Mucosa of stomach (tissue), 1 donor: ENCODE data around the gene ASMT.
"Not testable (repeated sequence)": the region's sequence is repeated elsewhere in the genome, so short reads cannot be mapped to it uniquely, and the experiment has no call there.

Source experiments
- H3K27me3 ChIP-seq: one replicate; pipeline ENCODE4 v1.7.0; 2013; ENCODE audit warnings: mild to moderate bottlenecking, low read length; ENCODE audit not compliant: control insufficient read depth, insufficient read depth
- H3K36me3 ChIP-seq: one replicate; pipeline ENCODE4 v1.7.0; 2013; ENCODE audit warnings: low read length; ENCODE audit not compliant: control insufficient read depth, insufficient read depth
- H3K4me1 ChIP-seq: one replicate; pipeline ENCODE4 v1.7.0; 2013; ENCODE audit warnings: mild to moderate bottlenecking, low read length; ENCODE audit not compliant: control insufficient read depth, insufficient read depth
- H3K4me3 ChIP-seq: one replicate; pipeline ENCODE4 v1.7.0; 2013; ENCODE audit warnings: low read length
- H3K9ac ChIP-seq: one replicate; pipeline ENCODE4 v1.7.0; 2013; ENCODE audit warnings: mild to moderate bottlenecking, low read length, moderate library complexity
- H3K9me3 ChIP-seq: one replicate; pipeline ENCODE4 v1.7.0; 2013; ENCODE audit warnings: mild to moderate bottlenecking, low read length, moderate library complexity; ENCODE audit not compliant: control insufficient read depth
- donor health status: Pancreatic carcinoma.

The ASMT gene

DNA sequence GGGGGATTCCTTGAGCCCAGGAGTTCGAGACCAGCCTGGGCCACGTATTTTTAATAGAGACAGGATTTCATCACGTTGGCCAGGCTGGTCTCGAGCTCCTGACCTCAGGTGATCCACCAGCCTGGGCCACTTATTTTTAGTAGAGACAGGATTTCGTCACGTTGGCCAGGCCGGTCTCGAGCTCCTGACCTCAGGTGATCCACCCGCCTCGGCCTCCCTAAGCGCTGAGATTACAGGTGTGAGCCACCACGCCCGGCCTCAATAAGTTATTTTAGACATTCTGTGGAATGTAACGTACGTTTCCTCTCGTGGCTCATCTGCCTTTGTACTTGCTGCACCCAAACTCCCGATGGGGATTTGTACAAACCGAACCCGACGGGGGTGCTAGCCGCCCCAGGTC is 8.8 kb downstream of the ASMT start:
- H3K4me3 ChIP-seq = no peak overlapping the region
- H3K9me3 ChIP-seq = no peaks in the 10 kb centered on the region
- no peaks in the 10 kb centered on the region for H3K4me1 ChIP-seq
- H3K27me3 ChIP-seq = no peaks in the 10 kb centered on the region
- H3K9ac ChIP-seq = no peak overlapping the region
- H3K36me3 ChIP-seq = no peaks in the 10 kb centered on the region

DNA sequence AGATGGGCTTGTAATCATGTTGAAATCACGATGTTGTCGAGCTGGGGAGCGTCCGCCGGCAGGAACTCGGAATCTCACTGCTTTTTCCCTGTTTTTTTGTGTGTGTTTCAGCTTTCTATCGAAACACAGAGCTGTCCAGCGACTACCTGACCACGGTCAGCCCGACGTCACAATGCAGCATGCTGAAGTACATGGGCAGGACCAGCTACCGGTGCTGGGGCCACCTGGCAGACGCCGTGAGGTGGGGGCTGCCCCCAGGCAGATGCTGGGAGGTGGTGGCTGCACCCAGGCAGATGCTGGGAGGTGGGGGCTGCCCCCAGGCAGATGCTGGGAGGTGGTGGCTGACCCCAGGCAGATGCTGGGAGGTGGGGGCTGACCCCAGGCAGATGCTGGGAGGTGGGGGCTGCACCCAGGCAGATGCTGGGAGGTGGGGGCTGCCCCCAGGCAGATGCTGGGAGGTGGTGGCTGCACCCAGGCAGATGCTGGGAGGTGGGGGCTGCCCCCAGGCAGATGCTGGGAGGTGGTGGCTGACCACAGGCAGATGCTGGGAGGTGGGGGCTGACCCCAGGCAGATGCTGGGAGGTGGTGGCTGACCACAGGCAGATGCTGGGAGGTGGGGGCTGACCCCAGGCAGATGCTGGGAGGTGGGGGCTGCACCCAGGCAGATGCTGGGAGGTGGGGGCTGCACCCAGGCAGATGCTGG is 9.4 kb downstream of the ASMT start:
- H3K27me3 ChIP-seq, H3K36me3 ChIP-seq, H3K4me1 ChIP-seq, H3K9me3 ChIP-seq, H3K4me3 ChIP-seq, H3K9ac ChIP-seq: not testable (repeated sequence)

DNA sequence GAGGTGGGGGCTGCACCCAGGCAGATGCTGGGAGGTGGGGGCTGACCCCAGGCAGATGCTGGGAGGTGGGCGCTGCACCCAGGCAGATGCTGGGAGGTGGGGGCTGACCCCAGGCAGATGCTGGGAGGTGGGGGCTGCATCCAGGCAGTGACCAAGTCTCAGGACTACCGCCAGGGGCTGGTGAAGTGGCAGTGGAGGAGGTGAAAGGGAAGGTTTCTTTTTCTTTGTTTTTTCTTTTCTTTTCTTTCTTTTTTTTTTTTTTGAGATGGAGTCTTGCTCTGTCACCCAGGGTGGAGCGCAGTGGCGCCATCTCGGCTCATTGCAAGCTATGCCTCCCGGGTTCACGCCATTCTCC is 10.0 kb downstream of the ASMT start:
- H3K36me3 ChIP-seq, H3K9ac ChIP-seq, H3K27me3 ChIP-seq, H3K4me3 ChIP-seq, H3K4me1 ChIP-seq, H3K9me3 ChIP-seq: not testable (repeated sequence)

DNA sequence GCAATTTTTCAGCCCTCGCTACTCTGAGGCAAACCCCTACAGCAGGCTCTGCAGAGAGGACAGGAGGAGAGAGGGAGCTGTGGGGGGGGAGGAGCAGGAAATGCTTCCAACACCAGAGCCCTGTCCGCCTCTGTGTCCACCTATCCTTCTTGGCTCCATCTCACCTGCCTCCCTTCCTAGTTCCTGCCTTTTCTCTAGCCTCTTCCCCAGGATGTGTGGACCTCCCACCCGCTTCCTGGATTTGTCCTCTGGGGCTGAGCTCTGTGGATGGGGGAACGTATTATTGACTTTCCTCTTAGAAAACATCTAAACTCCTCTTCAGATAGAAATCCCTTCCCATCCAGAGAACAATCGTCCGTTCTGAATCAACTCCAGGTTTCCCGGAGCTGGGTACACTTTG is 14.4 kb downstream of the ASMT start:
- no peak overlapping the region for H3K9ac ChIP-seq
- H3K27me3 ChIP-seq = no peaks in the 10 kb centered on the region
- no peaks in the 10 kb centered on the region for H3K9me3 ChIP-seq
- H3K4me3 ChIP-seq = no peak overlapping the region
- no peaks in the 10 kb centered on the region for H3K36me3 ChIP-seq
- H3K4me1 ChIP-seq = no peaks in the 10 kb centered on the region

DNA sequence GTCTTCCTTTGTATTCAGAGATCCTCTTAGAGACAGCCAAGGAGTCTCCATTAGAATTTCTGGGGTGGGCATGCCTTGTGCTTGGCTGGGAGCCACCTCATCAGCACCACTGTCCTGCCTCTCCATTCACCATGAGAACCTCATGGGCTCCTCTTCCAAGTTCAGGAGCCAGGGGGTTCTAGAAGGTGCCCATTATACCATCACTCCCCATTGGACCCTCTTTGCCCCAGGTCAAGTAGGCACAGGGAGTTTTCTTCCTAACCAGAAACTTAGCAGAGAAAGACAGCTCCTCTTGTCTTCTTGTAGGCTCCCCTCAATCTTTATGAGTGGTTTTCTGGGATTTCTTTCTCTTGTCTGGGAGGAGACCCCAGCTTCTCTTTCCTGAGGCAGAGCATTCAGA is 31.1 kb downstream of the ASMT start:
- H3K4me3 ChIP-seq = no peak overlapping the region
- no peaks in the 10 kb centered on the region for H3K27me3 ChIP-seq
- no peaks in the 10 kb centered on the region for H3K36me3 ChIP-seq
- H3K9me3 ChIP-seq = no peaks in the 10 kb centered on the region
- no peaks in the 10 kb centered on the region for H3K4me1 ChIP-seq
- no peak overlapping the region for H3K9ac ChIP-seq

DNA sequence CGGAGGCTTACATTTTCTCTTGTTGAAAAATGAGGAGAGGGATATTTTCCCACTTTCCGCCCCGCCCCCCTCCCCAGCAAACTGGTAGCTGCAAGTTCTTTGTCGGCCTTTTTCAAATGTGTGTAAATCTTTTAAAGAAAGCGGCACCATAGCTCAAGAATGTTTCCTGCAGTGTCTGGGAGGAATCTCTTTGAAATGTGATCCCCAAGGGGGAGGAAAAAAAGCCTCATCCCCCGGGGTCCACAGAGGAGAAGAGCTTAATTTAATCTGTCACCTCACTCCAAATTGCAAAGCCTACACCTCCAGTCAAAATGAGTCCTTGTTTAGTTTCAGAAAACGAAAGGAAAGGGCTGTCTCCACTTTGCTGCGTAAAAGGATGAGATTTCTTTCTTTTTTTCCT is 34.8 kb downstream of the ASMT start:
- no peak overlapping the region for H3K4me3 ChIP-seq
- H3K36me3 ChIP-seq = no peaks in the 10 kb centered on the region
- no peaks in the 10 kb centered on the region for H3K4me1 ChIP-seq
- no peaks in the 10 kb centered on the region for H3K9me3 ChIP-seq
- H3K27me3 ChIP-seq = no peaks in the 10 kb centered on the region
- H3K9ac ChIP-seq = no peak overlapping the region

DNA sequence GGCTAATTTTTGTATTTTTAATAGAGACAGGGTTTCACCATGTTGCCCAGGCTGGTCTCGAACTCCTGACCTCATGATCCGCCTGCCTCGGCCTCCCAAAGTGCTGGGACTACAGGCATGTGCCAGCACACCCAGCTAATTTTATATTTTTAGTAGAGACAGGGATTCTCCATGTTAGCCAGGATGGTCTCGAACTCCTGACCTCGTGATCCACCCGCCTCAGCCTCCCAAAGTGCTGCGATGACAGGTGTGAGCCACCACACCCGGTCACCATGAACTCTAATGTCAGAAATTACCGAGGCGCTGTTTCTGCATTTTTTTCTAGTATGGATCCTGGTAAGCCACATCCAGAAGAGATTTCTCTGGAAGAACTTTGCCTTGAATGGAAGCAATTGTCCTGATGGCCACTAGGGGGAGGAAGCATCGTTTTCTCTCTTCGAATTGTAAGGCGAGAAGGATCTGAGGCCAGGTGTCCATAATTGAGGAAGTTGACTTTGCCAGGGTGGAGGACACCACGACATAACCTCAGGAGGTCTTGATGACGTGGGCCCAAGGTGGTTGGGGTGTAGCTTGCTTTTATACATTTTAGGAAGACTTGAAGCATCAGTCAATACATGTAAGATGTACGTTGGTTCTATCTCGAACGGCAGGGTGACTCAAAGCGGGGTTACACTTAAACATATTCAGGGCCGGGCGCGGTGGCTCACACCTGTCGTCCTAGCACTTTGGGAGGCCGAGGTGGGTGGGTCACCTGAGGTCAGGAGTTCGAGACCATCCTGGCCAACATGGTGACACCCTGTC is 37.4 kb downstream of the ASMT start:
- H3K9me3 ChIP-seq, H3K36me3 ChIP-seq, H3K9ac ChIP-seq, H3K27me3 ChIP-seq, H3K4me1 ChIP-seq, H3K4me3 ChIP-seq: not testable (repeated sequence)

DNA sequence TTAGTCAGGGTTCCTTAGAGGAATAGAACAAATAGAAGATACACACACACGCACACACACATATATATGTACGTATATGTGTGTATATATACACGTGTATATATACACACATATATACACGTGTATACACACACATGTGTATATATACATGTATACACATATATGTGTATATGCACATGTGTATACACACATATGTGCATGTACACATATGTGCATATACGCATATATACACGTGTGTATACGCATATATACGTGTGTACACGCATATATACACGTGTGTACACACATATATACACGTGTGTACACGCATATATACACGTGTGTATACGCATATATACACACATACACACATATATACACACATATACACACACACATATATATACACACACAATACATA is 41.5 kb downstream of the ASMT start:
- Histone ChIP-seq H3K4me1 (no peaks in the 10 kb centered on the region), H3K27me3 (no peaks in the 10 kb centered on the region), H3K4me3 (no peak overlapping the region), H3K36me3 (no peaks in the 10 kb centered on the region), H3K9me3 (no peaks in the 10 kb centered on the region), H3K9ac (no peak overlapping the region)

DNA sequence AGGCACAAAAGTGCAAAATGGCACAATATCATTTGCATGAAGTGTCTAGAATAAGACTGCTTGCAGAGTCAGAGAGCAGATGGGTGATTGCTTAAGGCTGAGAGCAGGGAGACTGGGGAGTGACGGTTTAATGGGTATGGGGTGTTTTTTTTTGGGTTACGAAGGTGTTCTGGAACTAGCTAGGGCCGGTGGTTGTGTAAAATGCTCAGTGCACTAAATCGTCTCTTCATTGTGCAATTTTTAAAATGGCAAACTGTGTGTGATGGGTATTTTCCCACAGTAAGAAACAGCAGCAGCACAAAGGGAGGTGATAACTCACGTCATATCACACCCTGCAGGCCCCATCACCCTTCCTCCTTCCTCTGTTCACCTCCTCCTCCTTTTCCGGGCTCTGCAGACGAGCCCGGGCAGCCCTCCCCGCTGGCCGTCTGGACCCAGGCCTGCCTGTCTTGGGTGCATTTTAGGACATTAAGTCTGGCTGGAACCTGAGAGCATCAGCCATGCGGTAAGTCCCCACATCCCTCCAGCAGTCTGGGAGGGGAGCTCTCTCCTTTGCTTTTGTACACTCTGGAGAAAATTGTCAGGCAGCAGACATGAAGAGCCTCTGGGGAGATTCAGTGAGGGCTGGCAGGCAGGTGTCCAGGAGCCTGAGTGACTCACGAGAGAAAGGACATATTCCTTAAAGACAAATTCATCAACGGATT is 42.7 kb downstream of the ASMT start:
- Histone ChIP-seq H3K9me3 (no peaks in the 10 kb centered on the region), H3K27me3 (no peaks in the 10 kb centered on the region), H3K9ac (no peak overlapping the region), H3K4me1 (no peaks in the 10 kb centered on the region), H3K4me3 (no peak overlapping the region), H3K36me3 (no peaks in the 10 kb centered on the region)

DNA sequence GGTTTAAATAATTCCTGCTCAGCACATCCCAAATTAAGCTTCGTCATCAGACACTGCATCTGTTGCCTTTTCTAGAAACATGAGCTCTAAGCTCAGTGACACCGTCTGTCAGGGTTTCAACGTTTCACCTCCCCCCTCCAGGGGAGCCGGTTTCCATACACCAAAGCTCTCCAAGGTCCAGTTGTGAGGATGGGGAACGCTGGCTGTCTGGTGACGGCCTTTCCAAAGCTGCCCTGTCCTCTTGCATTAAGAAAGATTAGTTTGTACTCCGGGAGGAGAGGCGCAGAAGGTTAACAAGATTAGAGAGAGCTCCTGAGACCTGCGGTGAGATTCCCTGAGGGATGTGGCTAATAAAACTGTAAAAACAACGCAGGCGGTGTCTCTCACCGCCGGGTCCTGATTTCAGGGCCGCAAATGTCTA is 43.2 kb downstream of the ASMT start:
- H3K4me3 ChIP-seq = no peak overlapping the region
- no peaks in the 10 kb centered on the region for H3K36me3 ChIP-seq
- H3K4me1 ChIP-seq = no peaks in the 10 kb centered on the region
- H3K27me3 ChIP-seq = no peaks in the 10 kb centered on the region
- no peak overlapping the region for H3K9ac ChIP-seq
- no peaks in the 10 kb centered on the region for H3K9me3 ChIP-seq

DNA sequence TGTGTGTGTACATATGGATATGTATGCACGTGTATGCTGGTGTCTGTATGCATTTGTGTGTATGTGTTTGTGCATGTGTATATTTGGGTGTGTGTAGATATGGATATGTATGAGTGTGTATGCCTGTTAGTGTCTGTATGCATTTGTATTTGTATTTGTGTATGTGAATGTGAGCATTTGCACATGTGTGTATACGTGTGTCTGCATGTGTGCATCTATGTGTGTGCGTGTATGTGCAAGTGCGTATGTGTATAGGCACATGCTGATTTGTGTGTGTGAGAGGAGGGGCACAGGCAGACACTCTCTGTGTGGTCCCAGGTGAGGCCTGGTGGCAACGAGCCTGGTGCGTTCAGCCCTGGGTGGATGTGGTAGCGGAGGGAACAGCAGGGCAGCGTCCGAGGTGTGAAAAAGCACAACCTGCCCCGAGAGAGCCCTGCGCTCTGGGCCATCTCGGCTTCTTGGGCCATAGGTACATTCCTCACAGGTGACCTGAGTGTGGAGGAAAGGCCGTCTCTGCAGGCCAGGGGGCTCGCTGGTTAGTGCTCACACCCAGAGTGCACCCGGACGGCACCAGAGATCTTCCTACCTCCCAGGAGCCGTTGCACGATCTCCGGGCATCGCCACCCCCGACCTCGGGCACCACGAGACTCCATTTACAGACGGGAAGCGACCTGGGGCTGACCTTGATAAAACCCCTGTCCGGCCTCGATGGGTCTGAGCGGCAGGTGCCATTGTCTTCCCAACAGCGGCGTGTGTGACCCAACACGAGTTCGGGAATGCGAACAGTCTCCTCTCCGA is 45.0 kb downstream of the ASMT start:
- H3K36me3 ChIP-seq = no peaks in the 10 kb centered on the region
- no peaks in the 10 kb centered on the region for H3K9me3 ChIP-seq
- H3K9ac ChIP-seq = no peak overlapping the region
- H3K27me3 ChIP-seq = no peaks in the 10 kb centered on the region
- H3K4me3 ChIP-seq = no peak overlapping the region
- no peaks in the 10 kb centered on the region for H3K4me1 ChIP-seq
